ENCODE data around the gene LITAFD. TPM values are rescaled to one million over a fixed set of nuclear protein-coding genes. Genes with fewer than 3 reads are reported as not detected.

The LITAFD gene
- total and polyA plus RNA-seq, 4 donors, result not detected

DNA sequence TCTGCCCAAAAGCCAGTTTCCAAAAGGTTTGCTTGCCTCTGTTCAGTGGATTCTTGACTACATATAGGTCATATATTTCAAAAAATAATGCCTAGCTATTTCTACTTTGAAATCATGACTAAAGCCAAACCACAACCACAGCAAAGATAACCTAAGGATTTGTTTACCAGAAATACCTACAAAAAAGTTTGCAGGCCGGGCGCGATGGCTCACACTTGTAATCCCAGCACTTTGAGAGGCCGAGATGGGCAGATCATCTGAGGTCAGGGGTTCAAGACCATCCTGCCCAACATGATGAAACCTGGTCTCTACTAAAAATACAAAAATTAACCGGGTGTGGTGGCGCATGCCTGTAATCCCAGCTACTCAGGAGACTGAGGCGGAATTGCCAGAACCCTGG is 28.5 kb upstream of the LITAFD start:
- Histone ChIP-seq H3K27me3 (ENCODE audit: control insufficient read depth in 1 of 2, insufficient read depth in 2 of 2, low read length in 1 of 2) (no peaks in the 10 kb centered on the region), H3K9me3 (ENCODE audit: control insufficient read depth, low read length) (no peaks in the 10 kb centered on the region), H3K36me3 (ENCODE audit: control insufficient read depth in 1 of 2, insufficient read depth in 2 of 2, low read length in 1 of 2) (peaks cover 0 to 9% of the 10 kb centered on the region in 2 donors), H3K4me3 (ENCODE audit: low read length in 2 of 2) (no peak overlapping the region), H3K4me1 (ENCODE audit: control insufficient read depth in 1 of 2, insufficient read depth in 2 of 2, low read length in 2 of 2) (no peaks in the 10 kb centered on the region), H3K27ac (ENCODE audit: low read depth in 1 of 2, low read length in 2 of 2) (no peak overlapping the region)
- DNase-seq (peak in 1 of 2 donors; percentile 36), ATAC-seq (ENCODE audit: low FRiP score) (no peak)
- intact Hi-C loops (cut with DNase I), result no loop called here
- WGBS, 2 donors, result 89% methylated on average over 7 of the region's 7 CpGs

DNA sequence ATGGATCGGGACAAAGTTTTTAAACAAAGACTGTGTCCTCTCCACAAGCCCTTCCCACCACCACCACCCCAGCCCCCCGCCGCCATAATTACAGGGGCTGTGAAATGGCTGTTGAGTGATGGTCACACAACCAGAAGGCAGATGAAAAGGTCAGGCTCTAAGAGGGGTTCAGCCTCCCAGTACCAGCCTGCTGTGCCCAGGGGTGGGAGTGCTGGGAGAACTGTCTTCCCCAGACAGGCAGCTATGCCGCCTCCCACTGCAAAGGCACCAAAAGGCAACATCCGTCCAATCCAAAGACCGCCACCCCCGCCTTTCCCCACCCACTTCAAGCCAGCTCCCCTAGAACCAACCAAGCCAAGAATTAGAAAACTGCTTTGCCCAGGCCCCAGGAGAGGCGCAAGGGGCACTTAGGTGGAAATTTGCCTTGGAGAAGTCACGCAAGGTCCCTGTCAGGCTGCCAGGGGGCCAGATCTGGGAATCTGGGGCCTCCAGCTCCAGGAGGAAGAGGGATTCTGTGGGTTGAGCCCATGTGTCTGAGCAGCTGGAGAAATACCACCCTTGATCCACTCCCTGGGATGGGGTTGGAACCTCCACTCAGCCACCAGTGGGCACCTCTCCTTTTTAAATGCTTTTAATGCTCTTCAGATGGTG is 27.7 kb upstream of the LITAFD start:
- Histone ChIP-seq H3K36me3 (ENCODE audit: control insufficient read depth in 1 of 2, insufficient read depth in 2 of 2, low read length in 1 of 2) (peaks cover 0 to 8% of the 10 kb centered on the region in 2 donors), H3K9me3 (ENCODE audit: control insufficient read depth, low read length) (no peaks in the 10 kb centered on the region), H3K27ac (ENCODE audit: low read depth in 1 of 2, low read length in 2 of 2) (no peak overlapping the region), H3K4me1 (ENCODE audit: control insufficient read depth in 1 of 2, insufficient read depth in 2 of 2, low read length in 2 of 2) (no peaks in the 10 kb centered on the region), H3K27me3 (ENCODE audit: control insufficient read depth in 1 of 2, insufficient read depth in 2 of 2, low read length in 1 of 2) (no peaks in the 10 kb centered on the region), H3K4me3 (ENCODE audit: low read length in 2 of 2) (no peak overlapping the region)
- ATAC-seq (ENCODE audit: low FRiP score) (no peak), DNase-seq (peak in 1 of 2 donors; percentile 28)
- intact Hi-C loops (cut with DNase I), result no loop called here
- WGBS, 2 donors, result 82 to 85% methylated on average over 9 of the region's 9 CpGs

DNA sequence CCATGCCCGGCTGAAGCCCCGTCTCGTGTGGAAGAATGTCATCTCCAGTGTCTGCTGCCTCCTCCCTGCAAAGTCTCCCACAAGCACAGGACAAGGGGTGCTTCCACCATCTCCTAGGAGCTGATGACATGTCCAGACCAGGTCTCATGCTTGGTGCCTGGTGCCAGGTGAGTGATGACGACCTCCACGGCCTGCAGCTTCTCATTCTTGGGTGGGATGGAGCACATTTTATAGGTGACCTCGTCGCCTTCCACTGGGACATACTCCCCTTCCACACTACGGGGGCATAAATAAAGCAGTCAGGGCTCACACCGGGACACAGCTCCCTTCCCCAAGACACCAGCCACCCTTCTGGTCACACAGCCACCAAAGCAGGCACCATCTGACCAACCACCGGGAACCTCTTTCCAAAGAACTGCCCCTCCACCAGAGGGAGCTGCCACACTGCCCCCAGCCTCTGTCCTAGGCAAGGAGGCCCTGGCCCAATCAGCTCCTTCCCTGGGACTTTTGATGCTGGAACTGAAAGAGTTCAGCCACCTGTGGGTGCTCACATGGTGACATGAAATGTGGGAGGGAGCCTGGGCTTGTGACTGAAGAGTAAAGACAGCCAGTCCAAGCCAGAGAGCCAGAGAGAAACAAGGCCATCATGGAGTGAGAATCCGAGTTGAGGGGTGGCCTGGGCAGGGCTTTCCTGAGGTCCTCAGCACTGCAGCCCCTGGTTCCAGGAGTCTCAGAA is 26.9 kb upstream of the LITAFD start:
- no peaks in the 10 kb centered on the region for H3K4me1 ChIP-seq (ENCODE audit: control insufficient read depth in 1 of 2, insufficient read depth in 2 of 2, low read length in 2 of 2)
- intact Hi-C loops (cut with DNase I), result no loop called here
- no peak for ATAC-seq (ENCODE audit: low FRiP score)
- peak in 1 of 2 donors; percentile 18 for DNase-seq
- peaks cover 0 to 7% of the 10 kb centered on the region in 2 donors for H3K36me3 ChIP-seq (ENCODE audit: control insufficient read depth in 1 of 2, insufficient read depth in 2 of 2, low read length in 1 of 2)
- H3K9me3 ChIP-seq (ENCODE audit: control insufficient read depth, low read length), result no peaks in the 10 kb centered on the region
- H3K27ac ChIP-seq (ENCODE audit: low read depth in 1 of 2, low read length in 2 of 2), result no peak overlapping the region
- no peak overlapping the region for H3K4me3 ChIP-seq (ENCODE audit: low read length in 2 of 2)
- H3K27me3 ChIP-seq (ENCODE audit: control insufficient read depth in 1 of 2, insufficient read depth in 2 of 2, low read length in 1 of 2), result no peaks in the 10 kb centered on the region
- 88% methylated on average over 11 of the region's 11 CpGs for WGBS, 2 donors

DNA sequence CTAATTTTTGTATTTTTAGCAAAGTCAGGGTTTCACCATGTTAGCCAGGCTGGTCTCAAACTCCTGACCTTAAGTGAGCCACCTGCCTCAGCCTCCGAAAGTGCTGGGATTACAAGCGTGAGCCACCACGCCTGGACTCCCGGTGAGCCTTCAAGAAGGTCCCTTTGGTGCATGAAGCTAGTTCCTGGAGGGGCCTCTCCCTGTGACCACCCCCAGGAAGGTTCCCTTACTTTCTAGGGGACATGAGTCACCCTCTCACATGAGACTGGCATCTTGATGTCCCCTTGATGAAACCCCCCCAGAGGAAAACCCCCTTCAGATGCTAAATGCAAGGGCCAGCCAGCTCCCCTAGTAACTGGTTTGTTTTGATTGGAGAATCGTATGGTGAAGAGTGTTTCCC is 26.2 kb upstream of the LITAFD start:
- no peaks in the 10 kb centered on the region for H3K4me1 ChIP-seq (ENCODE audit: control insufficient read depth in 1 of 2, insufficient read depth in 2 of 2, low read length in 2 of 2)
- no peak overlapping the region for H3K4me3 ChIP-seq (ENCODE audit: low read length in 2 of 2)
- peak in 1 of 2 donors; percentile 23 for DNase-seq
- no peak overlapping the region for H3K27ac ChIP-seq (ENCODE audit: low read depth in 1 of 2, low read length in 2 of 2)
- peaks cover 0 to 7% of the 10 kb centered on the region in 2 donors for H3K36me3 ChIP-seq (ENCODE audit: control insufficient read depth in 1 of 2, insufficient read depth in 2 of 2, low read length in 1 of 2)
- H3K9me3 ChIP-seq (ENCODE audit: control insufficient read depth, low read length), result no peaks in the 10 kb centered on the region
- no peaks in the 10 kb centered on the region for H3K27me3 ChIP-seq (ENCODE audit: control insufficient read depth in 1 of 2, insufficient read depth in 2 of 2, low read length in 1 of 2)
- intact Hi-C loops (cut with DNase I), result no loop called here
- no peak for ATAC-seq (ENCODE audit: low FRiP score)
- 56 to 65% methylated on average over 5 of the region's 5 CpGs for WGBS, 2 donors

DNA sequence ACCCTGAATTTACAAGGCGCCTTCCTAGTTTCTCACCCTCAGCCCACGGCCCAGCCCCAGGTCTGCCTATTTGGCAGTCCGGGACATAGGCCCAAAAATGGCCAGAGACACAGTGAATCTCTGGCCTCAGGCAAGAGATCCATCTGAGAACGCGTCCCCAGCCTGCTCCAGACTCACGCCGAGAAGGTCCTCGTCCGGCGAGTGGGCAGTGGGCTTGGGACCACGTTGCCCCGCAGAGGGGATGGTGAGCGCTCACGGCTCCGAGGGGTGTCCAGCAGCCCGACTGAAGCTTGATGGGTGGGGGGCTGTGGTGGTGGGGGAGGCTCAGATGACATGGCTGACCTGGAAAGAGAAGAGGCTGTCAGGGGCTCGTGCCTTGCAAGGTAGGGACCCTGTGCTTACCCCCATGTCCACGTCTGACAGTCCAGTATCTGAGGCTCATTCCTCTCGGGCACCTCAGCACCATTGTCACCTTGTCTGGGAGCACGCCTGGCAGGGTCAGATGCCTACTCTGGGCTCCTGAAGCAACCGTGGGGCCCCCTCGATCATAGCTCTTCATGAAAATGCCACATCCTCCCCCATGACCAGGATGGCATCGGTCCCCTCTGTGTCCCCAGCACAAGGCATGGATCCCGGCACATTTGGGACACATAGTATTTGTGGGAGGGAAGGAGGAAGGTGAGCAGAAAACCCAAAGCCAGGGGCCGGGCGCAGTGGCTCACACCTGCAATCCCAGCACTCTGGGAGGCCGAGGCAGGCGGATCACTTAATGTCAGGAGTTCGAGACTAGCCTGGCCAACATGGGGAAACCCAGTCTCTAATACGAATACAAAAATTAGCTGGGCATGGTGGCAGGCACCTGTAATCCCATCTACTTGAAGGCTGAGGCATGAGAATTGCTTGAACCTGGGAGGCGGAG is 22.9 kb upstream of the LITAFD start:
- 87% methylated on average over 30 to 31 of the region's 31 CpGs for WGBS, 2 donors
- DNase-seq (peak; percentile 40 to 68), ATAC-seq (ENCODE audit: low FRiP score) (no peak)
- H3K27me3 ChIP-seq (ENCODE audit: control insufficient read depth in 1 of 2, insufficient read depth in 2 of 2, low read length in 1 of 2), result no peaks in the 10 kb centered on the region
- peaks cover 0 to 7% of the 10 kb centered on the region in 2 donors for H3K36me3 ChIP-seq (ENCODE audit: control insufficient read depth in 1 of 2, insufficient read depth in 2 of 2, low read length in 1 of 2)
- H3K9me3 ChIP-seq (ENCODE audit: control insufficient read depth, low read length), result no peaks in the 10 kb centered on the region
- intact Hi-C loops (cut with DNase I), result no loop called here
- no peaks in the 10 kb centered on the region for H3K4me1 ChIP-seq (ENCODE audit: control insufficient read depth in 1 of 2, insufficient read depth in 2 of 2, low read length in 2 of 2)
- H3K27ac ChIP-seq (ENCODE audit: low read depth in 1 of 2, low read length in 2 of 2), result no peak overlapping the region
- H3K4me3 ChIP-seq (ENCODE audit: low read length in 2 of 2), result no peak overlapping the region

DNA sequence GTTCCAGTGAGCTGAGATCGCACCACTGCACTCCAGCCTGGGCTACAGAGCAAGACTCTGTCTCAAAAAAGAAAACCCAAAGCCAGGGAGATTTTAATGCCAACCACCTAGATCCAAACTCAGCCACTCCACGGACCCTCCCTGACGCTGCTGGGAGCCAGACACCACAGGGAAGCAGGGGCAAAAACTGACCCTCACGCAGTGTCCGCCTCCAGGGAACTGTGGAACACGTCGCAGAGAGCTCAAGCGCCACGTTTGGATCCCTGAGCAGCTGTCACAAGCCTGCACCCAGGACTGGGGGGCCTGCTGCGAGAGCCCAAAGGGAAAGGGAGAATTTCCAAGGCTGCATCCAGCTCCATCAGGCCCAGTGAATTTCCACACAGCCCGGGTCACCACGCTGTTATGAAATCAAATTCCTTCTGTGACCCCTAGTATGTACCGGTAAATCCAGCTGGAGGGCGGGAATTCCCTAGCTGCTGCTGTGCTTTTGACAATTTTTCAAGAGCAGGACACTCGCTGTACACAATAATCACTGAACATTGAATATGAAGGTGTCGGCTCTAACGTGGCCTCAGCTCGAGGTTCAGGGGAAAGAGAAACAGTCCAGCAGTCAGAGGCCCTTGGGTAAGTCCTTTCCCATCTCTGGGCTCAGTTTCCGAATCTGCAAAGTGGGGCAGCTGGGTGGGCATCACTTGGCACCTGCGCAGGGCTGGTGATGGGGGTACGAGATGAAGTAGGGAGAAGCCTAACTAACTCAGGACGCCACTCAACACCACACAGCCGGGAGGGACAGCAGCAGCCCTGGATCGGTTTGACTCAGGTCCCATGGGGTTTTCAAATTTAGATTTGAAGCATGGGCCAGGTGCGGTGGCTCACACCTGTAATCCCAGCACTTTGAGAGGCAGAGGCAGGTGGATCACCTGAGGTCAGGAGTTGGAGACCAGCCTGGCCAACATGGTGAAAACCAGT is 22.0 kb upstream of the LITAFD start:
- intact Hi-C loops (cut with DNase I), result no loop called here
- WGBS, 2 donors, result 62 to 67% methylated on average over 25 of the region's 25 CpGs
- H3K4me3 ChIP-seq (ENCODE audit: low read length in 2 of 2), result no peak overlapping the region
- ATAC-seq (ENCODE audit: low FRiP score), result peak; percentile 30
- H3K4me1 ChIP-seq (ENCODE audit: control insufficient read depth in 1 of 2, insufficient read depth in 2 of 2, low read length in 2 of 2), result no peaks in the 10 kb centered on the region
- no peaks in the 10 kb centered on the region for H3K9me3 ChIP-seq (ENCODE audit: control insufficient read depth, low read length)
- H3K27ac ChIP-seq (ENCODE audit: low read depth in 1 of 2, low read length in 2 of 2), result no peak overlapping the region
- H3K27me3 ChIP-seq (ENCODE audit: control insufficient read depth in 1 of 2, insufficient read depth in 2 of 2, low read length in 1 of 2), result no peaks in the 10 kb centered on the region
- DNase-seq, result peak; percentile 57 to 75
- peaks cover 0 to 7% of the 10 kb centered on the region in 2 donors for H3K36me3 ChIP-seq (ENCODE audit: control insufficient read depth in 1 of 2, insufficient read depth in 2 of 2, low read length in 1 of 2)

DNA sequence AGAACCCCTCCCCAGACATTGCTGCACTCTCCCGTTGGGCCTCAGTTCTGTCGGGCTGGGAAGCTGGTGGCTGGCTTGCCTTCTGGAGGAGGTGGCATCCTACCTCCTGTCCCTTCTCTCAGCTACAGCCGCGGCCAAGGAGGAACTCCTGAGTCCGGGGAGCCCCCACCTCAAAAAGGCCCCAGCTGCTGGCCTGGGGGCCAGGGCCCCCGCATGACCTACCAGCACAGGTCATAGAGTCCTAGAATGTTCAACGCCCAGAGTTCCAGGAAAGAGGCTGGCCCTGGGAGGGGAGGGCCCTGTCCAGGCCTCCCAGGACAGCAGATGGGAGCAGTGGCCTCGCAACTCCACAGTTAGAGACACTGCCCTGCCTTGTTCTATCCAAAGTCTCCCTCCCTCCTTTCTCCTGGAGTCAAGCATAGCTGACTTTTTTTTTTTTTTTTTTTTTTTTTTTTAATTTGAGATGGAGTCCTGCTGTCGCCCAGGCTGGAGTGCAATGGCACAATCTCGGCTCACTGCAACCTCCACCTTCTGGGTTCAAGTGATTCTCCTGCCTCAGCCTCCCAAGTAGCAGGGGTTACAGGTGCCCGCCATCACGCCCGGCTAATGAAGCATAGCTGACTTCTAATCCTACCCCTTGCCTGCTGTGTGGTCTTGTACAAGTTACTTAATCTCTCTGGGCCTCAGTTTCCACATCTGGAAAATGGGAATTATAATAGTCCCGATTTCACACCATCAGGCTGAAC is 20.4 kb upstream of the LITAFD start:
- ATAC-seq (ENCODE audit: low FRiP score) (no peak), DNase-seq (peak; percentile 43 to 74)
- H3K27me3 ChIP-seq (ENCODE audit: control insufficient read depth in 1 of 2, insufficient read depth in 2 of 2, low read length in 1 of 2), result no peaks in the 10 kb centered on the region
- H3K36me3 ChIP-seq (ENCODE audit: control insufficient read depth in 1 of 2, insufficient read depth in 2 of 2, low read length in 1 of 2), result peaks cover 0 to 7% of the 10 kb centered on the region in 2 donors
- intact Hi-C loops (cut with DNase I), result no loop called here
- no peaks in the 10 kb centered on the region for H3K4me1 ChIP-seq (ENCODE audit: control insufficient read depth in 1 of 2, insufficient read depth in 2 of 2, low read length in 2 of 2)
- 70 to 77% methylated on average over 14 of the region's 14 CpGs for WGBS, 2 donors
- H3K9me3 ChIP-seq (ENCODE audit: control insufficient read depth, low read length), result no peaks in the 10 kb centered on the region
- no peak overlapping the region for H3K4me3 ChIP-seq (ENCODE audit: low read length in 2 of 2)
- H3K27ac ChIP-seq (ENCODE audit: low read depth in 1 of 2, low read length in 2 of 2), result no peak overlapping the region

All from aorta (tissue), 5 donors.